Measurements from ENCODE around the gene DYNLT2B.
"Not testable (repeated sequence)": the region's sequence is repeated elsewhere in the genome, so short reads cannot be mapped to it uniquely, and the experiment has no call there.

DNA sequence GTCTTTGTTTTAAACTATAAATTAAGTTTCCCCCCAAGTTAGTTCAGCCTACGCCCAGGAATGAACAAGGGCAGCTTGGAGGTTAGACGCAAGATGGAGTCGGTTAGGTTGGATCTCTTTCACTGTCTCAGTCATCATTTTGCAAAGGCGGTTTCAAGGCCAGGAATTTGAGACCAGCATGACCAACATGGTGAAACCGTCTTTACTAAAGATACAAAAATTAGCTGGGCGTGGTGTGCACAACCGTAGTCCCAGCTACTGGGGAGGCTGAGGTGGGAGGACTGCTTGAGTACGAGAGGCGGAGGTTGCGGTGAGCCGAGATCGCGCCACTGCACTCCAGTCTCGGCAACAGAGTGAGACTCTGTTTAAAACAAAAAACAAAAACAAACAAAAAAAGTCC lies 25.9 kb upstream of the DYNLT2B start:
- TF ChIP-seq, protein P1, sequence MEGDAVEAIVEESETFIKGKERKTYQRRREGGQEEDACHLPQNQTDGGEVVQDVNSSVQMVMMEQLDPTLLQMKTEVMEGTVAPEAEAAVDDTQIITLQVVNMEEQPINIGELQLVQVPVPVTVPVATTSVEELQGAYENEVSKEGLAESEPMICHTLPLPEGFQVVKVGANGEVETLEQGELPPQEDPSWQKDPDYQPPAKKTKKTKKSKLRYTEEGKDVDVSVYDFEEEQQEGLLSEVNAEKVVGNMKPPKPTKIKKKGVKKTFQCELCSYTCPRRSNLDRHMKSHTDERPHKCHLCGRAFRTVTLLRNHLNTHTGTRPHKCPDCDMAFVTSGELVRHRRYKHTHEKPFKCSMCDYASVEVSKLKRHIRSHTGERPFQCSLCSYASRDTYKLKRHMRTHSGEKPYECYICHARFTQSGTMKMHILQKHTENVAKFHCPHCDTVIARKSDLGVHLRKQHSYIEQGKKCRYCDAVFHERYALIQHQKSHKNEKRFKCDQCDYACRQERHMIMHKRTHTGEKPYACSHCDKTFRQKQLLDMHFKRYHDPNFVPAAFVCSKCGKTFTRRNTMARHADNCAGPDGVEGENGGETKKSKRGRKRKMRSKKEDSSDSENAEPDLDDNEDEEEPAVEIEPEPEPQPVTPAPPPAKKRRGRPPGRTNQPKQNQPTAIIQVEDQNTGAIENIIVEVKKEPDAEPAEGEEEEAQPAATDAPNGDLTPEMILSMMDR (IDR thresholded peaks at IDR 0.05), result not testable (repeated sequence)
- not testable (repeated sequence) for TF ChIP-seq POLR2A (IDR thresholded peaks at IDR 0.05)

Data from transverse colon (tissue), 3 donors.